ENCODE results near the gene SMPD1. TPM values are rescaled to one million over a fixed set of nuclear protein-coding genes. Genes with fewer than 3 reads are reported as not detected.

Gene SMPD1
- total RNA-seq, 1 donor from 2014 or later: 22.5 TPM

GRCh38 chr11:6397636-6398035 lies 7.4 kb downstream of the SMPD1 start:
- no peak for TF ChIP-seq CTCF (conservative IDR thresholded peaks at IDR 0.05; ENCODE audit: low read depth, low read length)
- no peak for DNase-seq (ENCODE audit: low read depth)
- H3K4me3 ChIP-seq (ENCODE audit: low read depth, low read length): no peak overlapping the region

- no peak for TF ChIP-seq CTCF (conservative IDR thresholded peaks at IDR 0.05; ENCODE audit: low read depth, low read length)
- no peak overlapping the region for H3K4me3 ChIP-seq (ENCODE audit: low read depth, low read length)
- no peak for DNase-seq (ENCODE audit: low read depth)
Observed at GRCh38 chr11:6400431-6401345, 10.4 kb downstream of the SMPD1 start.

GRCh38 chr11:6401464-6401863 lies 11.2 kb downstream of the SMPD1 start:
- H3K4me3 ChIP-seq (ENCODE audit: low read depth, low read length): no peak overlapping the region
- no peak for DNase-seq (ENCODE audit: low read depth)
- no peak for TF ChIP-seq CTCF (conservative IDR thresholded peaks at IDR 0.05; ENCODE audit: low read depth, low read length)

DNA sequence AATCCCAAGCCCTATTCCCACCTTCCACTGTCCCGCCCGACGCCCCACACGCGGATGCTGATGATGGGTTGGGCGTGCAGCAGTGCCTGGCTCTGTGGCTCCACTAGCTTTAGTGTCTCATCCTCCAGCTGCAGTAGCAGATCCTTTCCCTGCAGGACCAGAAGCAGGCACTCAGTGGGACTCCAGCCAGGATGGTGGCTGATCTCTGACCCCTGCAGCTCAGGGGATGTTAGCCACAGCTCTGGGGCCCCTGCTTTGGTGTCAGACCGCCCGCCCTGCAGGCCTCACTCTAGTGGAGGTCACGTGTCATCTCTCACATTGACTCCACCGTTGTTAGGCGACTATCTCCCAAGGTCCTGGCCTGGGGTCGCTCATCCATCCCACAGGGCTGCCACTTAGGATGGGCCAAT lies 11.8 kb downstream of the SMPD1 start:
- TF ChIP-seq CTCF (conservative IDR thresholded peaks at IDR 0.05; ENCODE audit: low read depth, low read length): no peak
- no peak for DNase-seq (ENCODE audit: low read depth)
- no peak overlapping the region for H3K4me3 ChIP-seq (ENCODE audit: low read depth, low read length)

DNA sequence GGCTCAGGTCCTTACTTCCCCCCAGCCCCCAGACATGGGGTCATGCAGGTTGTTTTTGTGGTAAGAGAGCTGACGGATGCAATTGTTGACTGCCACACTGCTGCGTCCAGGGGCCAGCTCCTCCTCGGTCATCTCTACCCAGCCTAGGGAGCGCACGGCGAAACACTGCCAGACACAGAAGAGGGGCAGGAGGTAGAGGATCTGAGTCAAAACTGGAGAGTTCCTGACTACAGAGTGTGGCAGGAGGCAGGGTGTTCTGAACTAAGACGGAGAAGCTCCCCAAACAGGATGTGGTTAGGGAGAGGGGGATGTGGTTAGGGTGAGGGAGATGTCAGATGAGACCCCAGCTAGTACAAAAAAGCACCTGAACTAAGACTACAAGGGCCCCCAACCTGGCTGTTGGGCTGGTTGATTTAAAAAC lies 12.3 kb downstream of the SMPD1 start:
- no peak overlapping the region for H3K4me3 ChIP-seq (ENCODE audit: low read depth, low read length)
- DNase-seq (ENCODE audit: low read depth): no peak
- TF ChIP-seq CTCF (conservative IDR thresholded peaks at IDR 0.05; ENCODE audit: low read depth, low read length): no peak

DNA sequence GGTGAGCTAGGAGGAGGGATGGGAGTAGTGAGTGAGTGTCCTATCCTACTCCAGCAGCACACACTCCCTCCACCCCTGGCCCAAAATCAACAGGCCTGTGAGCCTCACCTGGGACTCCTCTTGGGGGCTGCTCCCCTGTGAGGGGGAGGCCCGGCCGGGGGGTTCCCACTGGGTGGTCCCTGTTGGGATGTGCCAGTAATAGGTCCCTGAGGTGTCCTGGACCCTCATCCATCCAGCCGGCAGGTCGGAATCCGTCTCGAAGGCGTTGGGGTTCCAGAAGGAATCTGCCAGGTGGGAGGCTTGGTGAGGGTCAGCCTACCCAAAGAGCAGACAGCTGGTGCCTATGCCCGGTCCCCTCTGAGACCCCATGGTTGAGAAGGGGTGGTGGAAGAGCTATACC lies 13.3 kb downstream of the SMPD1 start:
- DNase-seq (ENCODE audit: low read depth): no peak
- no peak for TF ChIP-seq CTCF (conservative IDR thresholded peaks at IDR 0.05; ENCODE audit: low read depth, low read length)
- no peak overlapping the region for H3K4me3 ChIP-seq (ENCODE audit: low read depth, low read length)
